Left ventricle myocardium superior (tissue), 1 donor: ENCODE results near the gene MYCN. TPM values are rescaled to one million over a fixed set of nuclear protein-coding genes. Genes with fewer than 3 reads are reported as not detected.
"Not testable (repeated sequence)": the region's sequence is repeated elsewhere in the genome, so short reads cannot be mapped to it uniquely, and the experiment has no call there.

Experiments
- ATAC-seq: fragments of 200-7000 bp; cut with Tn5 transposase; one replicate; pipeline ENCODE4 v1.9.1; 2020; ENCODE audit warnings: mild to moderate bottlenecking, moderate library complexity
- DNase-seq: peaks from one replicate; pipeline ENCODE4 v3.0.0-alpha.2; 2020
- intact Hi-C: fragments of 100-400 bp; cut with micrococcal nuclease; formaldehyde crosslinking; loops from one replicate; pipeline ENCODE4 v1.11.0; 2022
- total RNA-seq: library from RNA; stranded (reverse); fragmentation: NEBNext Ultra II Directional; extraction: Animal tissue kit (Norgen Biotek cat#: 25700); gene quantifications from one replicate; pipeline ENCODE4 v1.2.1, GENCODE V29; 2021
- donor health status: DM: no; HTN: yes; CAD: no; lungs with severe emphysema.

The MYCN gene
- total RNA-seq, 1 donor from 2014 or later = 0.45 TPM

DNA sequence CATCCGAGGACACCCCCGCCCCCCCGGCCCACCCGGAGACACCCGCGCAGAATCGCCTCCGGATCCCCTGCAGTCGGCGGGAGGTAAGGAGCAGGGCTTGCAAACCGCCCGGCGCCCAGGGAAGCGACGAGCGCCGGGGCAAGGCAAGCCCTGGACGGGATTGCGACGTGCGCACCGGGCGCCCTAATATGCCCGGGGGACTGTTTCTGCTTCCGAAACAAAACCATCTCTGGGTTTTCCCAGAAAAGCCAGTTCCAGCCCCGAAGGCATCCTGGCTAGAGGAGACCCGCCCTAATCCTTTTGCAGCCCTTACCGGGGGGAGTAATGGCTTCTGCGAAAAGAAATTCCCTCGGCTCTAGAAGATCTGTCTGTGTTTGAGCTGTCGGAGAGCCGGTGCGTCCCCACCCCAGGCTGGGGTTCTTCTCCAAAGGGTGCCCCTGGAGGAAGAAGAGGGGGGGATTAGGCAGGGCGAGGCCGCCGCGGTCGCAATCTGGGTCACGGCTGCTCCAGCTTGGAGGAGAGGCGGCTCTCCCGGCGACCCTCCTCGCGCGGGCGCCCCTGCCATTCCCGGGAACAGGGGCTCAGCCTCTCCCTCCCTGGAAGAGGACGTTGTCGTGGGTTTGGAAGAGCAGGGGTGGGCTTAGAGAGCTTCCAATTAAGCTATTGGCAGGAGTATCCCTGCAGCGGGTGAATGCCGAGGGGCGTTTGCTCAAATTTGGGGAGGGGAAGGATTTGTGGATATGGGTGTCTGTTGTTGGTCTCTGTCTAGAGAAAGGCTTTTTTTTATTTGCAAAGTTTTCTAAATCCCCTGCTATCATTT lies 521 bp downstream of the MYCN start:
- intact Hi-C loops = loop anchor here (10.0 kb wide), 3 partner anchors 306 to 554 kb away; no protein-coding TSS in a partner anchor
- DNase-seq = no peak
- peak; percentile 33 for ATAC-seq

DNA sequence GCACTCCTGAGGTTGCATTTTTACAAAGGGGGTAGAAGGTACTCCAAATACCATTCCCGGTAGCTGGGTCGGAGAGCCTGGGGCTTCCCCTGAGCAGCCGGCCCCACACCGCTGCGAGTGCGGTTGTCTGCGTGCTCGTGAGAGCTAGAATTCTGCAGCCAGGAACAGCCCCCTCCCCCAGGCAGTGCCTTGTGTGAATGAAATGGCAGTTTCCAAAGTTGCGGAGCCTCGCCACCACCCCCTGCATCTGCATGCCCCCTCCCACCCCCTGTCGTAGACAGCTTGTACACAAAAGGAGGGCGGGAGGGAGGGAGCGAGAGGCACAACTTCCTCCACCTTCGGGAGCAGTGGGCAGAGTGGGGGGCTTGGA lies 1.1 kb downstream of the MYCN start:
- intact Hi-C loops = loop anchor here (10.0 kb wide), 3 partner anchors 307 to 553 kb away; no protein-coding TSS in a partner anchor
- ATAC-seq (no peak), DNase-seq (no peak)

DNA sequence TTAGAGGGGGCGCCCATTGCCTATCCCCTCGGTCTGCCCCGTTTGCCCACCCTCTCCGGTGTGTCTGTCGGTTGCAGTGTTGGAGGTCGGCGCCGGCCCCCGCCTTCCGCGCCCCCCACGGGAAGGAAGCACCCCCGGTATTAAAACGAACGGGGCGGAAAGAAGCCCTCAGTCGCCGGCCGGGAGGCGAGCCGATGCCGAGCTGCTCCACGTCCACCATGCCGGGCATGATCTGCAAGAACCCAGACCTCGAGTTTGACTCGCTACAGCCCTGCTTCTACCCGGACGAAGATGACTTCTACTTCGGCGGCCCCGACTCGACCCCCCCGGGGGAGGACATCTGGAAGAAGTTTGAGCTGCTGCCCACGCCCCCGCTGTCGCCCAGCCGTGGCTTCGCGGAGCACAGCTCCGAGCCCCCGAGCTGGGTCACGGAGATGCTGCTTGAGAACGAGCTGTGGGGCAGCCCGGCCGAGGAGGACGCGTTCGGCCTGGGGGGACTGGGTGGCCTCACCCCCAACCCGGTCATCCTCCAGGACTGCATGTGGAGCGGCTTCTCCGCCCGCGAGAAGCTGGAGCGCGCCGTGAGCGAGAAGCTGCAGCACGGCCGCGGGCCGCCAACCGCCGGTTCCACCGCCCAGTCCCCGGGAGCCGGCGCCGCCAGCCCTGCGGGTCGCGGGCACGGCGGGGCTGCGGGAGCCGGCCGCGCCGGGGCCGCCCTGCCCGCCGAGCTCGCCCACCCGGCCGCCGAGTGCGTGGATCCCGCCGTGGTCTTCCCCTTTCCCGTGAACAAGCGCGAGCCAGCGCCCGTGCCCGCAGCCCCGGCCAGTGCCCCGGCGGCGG lies 1.7 kb downstream of the MYCN start:
- intact Hi-C loops = loop anchor here (10.0 kb wide), 3 partner anchors 307 to 553 kb away; no protein-coding TSS in a partner anchor
- ATAC-seq = peak; percentile 14
- DNase-seq = peak; percentile 52

DNA sequence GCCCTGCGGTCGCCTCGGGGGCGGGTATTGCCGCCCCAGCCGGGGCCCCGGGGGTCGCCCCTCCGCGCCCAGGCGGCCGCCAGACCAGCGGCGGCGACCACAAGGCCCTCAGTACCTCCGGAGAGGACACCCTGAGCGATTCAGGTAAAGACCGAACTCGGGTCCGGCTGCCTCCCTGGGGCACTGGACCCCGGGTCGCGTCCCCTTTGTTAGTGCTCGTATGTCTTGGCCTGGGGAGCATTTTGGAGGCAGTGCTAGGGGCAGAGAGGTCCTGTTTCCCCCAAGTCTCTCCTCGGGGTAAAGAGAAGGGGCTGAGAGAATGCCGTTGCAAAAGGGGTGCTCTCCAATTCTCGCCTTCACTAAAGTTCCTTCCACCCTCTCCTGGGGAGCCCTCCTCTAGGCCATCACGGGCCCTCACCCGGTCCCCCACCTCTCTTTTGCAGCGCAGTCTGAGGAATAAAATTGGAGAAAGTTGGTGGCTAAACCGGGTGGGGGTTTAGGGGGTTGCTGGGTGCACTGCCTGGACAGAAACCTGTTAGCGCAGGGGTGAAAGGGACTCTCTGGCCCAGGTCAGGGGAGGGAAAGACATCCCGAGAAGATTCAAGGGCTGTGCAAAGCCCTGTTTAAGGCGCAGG lies 2.5 kb downstream of the MYCN start:
- DNase-seq = no peak
- no peak for ATAC-seq

DNA sequence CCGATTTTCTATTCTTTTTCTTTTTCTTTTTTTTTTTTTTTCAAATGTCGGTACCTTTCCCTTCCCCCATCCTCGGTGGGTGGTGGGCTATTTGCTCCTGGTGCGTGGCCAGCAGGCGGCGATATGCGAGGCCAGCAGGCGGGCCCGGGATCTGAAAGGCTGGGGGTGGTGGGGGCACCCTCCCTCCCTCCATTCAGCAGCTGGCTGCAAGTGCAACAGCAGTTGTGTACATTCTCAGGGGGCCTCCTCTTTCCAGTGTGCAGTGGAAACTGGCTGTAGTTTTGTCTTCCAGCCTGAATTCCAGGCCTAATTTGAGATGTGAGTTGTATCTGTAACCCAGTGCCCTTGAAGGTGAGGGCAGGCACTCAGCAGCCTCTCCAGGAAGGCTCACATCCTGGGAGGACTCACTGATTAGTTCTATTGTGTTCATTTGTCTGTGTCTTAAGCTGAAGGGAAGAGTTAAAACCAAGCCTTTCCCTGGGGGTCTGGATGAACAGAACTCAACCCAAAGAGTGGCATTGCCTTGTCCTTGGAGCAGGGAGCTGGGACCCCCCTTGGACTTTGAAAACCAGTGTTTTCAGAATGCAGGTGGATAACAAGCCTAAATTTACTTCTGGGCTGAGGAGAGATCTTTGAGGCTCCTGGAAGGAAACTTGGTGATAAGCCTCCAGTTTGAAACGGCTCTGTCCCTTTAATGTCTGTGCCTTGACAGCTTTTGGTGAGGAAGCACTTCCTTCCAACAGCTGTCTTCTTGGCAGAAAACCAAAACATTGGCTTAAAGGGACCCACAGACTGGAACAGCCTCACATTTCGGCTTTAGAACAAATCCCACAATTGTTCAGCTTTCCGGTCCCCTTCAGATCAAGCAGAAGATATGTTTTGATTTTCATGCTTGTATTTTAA lies 3.3 kb downstream of the MYCN start:
- intact Hi-C loops = loop anchor here (10.0 kb wide), 3 partner anchors 309 to 551 kb away; no protein-coding TSS in a partner anchor
- peak; percentile 57 for DNase-seq
- peak; percentile 68 for ATAC-seq

More for the DNA sequence above, 2.5 kb downstream of the MYCN start:
- intact Hi-C loops = loop anchor here (10.0 kb wide), 3 partner anchors 308 to 552 kb away; no protein-coding TSS in a partner anchor

DNA sequence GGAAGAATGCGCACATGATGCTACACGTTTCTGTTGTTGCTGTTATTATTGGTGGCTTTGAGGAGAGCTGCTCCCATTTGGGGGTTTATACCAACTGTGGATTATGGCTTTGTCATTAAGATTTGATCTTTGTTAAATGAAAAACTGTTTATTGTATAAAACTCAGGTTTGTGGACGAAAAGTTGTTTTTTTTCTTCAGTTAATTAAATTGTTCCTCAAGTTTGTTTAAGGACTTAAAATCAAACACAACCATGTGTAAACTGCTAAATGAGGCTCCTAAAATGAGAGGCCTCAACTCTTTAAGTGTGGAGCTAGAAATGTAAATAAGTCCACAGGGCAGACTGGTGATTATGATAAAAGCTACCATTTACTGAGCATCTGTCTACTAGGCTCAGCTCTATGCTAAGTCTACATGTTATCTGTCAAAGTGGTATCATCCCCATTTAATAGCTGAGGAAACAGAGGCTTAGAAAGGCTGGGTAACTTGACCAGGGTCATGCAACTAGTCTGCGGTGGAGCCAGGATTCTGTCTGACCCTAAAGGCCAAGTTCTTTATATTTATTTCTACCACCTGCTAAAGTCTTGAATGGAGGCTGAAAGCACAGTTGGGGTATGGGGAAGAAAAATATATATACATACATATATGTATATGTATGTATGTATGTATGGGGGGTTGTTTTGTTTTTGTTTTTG lies 4.1 kb downstream of the MYCN start:
- no peak for DNase-seq
- intact Hi-C loops = loop anchor here (10.0 kb wide), 3 partner anchors 310 to 550 kb away; no protein-coding TSS in a partner anchor
- no peak for ATAC-seq

DNA sequence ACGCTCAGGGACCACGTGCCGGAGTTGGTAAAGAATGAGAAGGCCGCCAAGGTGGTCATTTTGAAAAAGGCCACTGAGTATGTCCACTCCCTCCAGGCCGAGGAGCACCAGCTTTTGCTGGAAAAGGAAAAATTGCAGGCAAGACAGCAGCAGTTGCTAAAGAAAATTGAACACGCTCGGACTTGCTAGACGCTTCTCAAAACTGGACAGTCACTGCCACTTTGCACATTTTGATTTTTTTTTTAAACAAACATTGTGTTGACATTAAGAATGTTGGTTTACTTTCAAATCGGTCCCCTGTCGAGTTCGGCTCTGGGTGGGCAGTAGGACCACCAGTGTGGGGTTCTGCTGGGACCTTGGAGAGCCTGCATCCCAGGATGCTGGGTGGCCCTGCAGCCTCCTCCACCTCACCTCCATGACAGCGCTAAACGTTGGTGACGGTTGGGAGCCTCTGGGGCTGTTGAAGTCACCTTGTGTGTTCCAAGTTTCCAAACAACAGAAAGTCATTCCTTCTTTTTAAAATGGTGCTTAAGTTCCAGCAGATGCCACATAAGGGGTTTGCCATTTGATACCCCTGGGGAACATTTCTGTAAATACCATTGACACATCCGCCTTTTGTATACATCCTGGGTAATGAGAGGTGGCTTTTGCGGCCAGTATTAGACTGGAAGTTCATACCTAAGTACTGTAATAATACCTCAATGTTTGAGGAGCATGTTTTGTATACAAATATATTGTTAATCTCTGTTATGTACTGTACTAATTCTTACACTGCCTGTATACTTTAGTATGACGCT lies 5.8 kb downstream of the MYCN start:
- intact Hi-C loops = loop anchor here (10.0 kb wide), 3 partner anchors 311 to 549 kb away; no protein-coding TSS in a partner anchor
- DNase-seq (no peak), ATAC-seq (no peak)

DNA sequence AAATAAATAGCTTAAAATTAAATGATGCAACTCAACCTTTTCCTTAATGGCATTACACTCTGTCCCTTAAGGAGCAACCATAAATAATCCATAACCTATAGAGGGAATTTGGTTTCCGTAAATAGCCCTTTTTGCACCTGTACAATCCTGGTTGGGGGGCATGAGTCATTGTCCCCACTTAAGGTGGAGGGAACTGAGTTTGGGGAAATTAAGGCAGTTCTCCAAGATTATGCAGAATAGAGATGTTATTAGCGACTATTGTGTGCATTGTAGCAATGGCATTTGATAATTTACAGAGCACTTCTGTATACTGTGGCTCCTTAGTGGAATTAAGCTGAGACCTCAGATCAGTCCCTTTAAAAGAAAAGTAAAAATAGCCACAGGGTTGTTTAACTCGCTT lies 6.6 kb downstream of the MYCN start:
- DNase-seq (no peak), ATAC-seq (no peak)
- intact Hi-C loops = loop anchor here (10.0 kb wide), 3 partner anchors 312 to 548 kb away; no protein-coding TSS in a partner anchor

DNA sequence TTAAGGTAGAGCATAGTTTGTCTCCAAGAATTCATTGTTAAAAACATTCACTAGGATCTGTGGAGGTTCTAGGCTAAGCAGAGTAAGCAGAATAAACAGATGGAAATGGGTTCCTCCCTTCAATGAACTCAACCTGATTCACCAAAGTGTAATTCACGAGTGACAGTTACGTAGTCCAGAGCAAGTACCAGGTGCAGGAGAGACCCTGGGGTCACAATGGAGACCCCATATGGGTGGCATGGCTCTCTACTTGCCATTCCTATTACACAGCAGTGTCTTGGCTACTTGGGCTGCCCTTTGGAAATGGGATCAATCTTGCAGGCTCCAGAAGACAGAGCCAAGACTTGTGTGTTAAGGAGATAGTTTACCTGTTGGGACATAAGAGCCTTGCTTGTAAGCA lies 7.1 kb downstream of the MYCN start:
- intact Hi-C loops = loop anchor here (10.0 kb wide), 3 partner anchors 313 to 547 kb away; no protein-coding TSS in a partner anchor
- DNase-seq (no peak), ATAC-seq (no peak)

DNA sequence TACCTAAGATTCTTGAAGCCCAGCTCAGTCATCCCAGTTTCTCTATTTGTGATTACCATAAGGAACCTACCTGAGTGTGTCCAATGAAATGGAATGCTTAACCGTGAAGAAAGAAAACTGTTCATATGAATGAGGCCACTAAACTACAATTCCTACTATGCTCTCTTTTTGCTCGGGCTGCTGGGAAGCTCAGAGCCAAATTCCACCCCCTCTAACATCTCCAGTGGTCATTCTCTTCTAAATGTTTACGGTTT lies 8.3 kb downstream of the MYCN start:
- no peak for DNase-seq
- ATAC-seq = no peak
- intact Hi-C loops = loop anchor here (10.0 kb wide), 3 partner anchors 314 to 546 kb away; no protein-coding TSS in a partner anchor

DNA sequence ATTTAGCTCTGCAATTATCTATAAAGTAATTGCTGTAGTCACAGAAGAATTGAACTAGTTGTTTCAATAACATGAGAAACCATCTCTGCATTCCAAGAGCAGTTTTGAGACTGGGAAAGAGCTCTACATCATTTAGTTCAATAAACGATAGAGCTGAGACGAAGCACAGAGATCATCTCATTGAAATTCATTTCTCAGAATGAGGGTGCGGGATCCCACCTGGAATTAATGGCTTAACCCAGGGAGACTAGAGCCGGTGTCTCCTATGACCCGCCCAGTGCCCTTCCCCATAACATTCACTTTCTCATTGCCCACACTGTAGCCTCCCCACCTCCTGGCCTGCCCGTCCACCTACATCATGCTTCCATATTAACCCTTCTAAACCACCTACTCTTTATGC lies 8.8 kb downstream of the MYCN start:
- no peak for ATAC-seq
- intact Hi-C loops = loop anchor here (10.0 kb wide), 3 partner anchors 314 to 546 kb away; no protein-coding TSS in a partner anchor

DNA sequence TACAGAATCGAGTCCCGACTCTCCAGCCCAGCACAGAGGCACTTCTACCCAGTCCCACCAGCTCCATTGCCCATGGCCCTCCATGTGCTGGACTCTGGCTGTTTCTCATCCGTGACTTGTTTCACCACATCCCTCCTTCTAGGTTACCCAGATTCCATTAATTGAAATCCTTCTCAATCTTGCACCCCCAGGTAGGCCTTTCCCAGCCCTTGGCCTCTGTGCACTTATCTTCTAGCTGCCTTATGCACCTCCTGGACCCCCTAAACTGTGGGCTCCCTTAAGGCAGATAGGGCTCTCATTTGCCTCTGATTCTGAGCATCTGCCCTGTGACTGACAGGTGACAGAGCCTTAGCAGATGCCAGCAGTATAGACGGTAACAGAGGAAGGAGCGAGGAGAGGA lies 9.2 kb downstream of the MYCN start:
- intact Hi-C loops = loop anchor here (10.0 kb wide), 3 partner anchors 315 to 545 kb away; no protein-coding TSS in a partner anchor
- DNase-seq = no peak
- no peak for ATAC-seq

More for the DNA sequence above, 8.8 kb downstream of the MYCN start:
- DNase-seq = no peak

DNA sequence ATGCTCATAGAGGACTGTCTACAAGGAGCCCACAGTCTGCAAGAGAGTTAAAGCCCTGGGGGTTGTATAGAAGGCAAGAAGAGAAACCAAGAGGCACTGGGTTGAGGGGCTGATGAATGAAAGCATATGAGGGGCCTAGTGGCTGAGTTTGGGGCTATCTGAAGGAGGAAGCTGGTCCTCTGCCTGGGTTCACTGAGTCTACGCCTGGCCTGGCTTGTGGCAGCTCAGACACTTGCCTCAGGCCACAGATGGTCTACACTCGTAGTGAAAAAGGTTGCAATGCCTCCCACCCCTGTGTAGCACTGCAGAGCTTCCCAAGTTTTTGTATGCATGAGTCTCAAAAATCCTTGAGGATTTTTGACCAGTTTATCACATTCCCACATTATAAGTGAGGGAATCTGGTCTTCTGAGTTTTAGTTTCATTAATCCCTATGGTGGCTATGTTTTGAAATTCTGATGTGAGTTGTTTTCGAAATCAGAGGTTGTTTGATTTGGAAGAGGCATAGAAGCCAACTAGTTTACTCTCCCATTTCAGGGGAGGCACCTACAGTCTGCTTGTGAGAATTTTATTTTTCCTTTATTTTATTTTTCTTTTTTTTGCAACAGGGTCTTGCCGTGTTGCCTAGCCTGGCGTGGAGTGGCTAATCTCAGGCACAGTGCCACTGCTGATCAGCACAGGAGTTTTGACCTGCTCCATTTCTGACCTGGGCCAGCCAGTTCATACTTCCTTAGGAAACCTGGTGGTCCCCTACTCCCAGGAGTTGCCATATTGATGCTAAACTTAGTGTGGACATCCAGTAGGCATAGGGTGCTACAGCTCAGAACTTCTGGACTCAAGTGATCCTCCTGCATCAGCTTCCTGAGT lies 10.0 kb downstream of the MYCN start:
- ATAC-seq (no peak), DNase-seq (no peak)
- intact Hi-C loops = no loop called here

DNA sequence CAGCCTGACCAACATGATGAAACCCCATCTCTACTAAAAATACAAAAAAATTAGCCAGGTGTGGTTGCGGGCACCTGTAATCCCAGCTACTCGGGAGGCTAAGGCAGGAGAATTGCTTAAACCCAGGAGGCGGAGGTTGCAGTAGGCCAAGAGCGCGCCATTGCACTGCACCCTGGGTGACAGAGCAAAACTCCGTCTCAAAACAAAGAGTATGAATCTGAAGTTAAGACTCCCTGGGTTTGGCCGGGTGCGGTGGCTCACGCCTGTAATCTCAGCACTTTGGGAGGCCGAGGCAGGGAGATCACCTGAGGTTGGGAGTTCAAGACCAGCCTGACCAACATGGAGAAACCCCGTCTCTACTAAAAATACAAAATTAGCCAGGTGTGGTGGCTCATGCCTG lies 11.6 kb downstream of the MYCN start:
- ATAC-seq, intact Hi-C loops: not testable (repeated sequence)

DNA sequence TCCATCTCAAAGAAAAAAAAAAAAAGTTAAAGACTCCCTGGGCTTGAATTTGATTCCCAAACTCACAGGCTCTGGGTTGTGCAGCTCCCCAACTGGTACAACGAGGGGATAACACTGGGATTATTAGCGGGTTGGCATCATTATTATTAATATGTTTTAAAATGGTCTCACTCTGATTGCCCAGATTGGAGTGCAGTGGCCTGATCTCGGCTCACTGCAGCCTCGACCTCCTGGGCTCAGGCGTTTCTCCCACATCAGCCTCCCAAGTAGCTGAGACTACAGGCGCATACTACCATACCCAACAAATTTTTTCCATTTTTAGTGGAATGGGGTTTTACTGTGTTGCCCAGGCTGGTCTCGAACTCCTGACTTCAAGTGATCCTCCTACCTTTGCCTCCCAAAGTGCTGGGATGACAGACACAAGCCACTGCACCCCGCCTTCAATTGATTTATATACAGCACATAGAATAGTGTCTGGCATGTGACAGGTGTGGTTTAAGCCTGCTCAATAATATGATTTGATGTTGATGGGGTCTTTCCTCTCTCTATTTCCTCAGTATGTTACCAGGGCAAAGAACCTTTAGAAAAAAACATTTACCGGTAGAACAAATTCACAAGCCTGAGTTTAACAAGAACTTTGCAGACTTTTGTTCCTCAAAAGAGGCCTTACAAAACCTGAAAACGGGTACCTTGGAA lies 12.2 kb downstream of the MYCN start:
- ATAC-seq (no peak), DNase-seq (no peak)
- intact Hi-C loops = no loop called here

More for the DNA sequence above, 11.6 kb downstream of the MYCN start:
- DNase-seq = not testable (repeated sequence)
